NT2/D1 (cell line): ENCODE data around the gene ANTXRL.
"Not testable (repeated sequence)": the region's sequence is repeated elsewhere in the genome, so short reads cannot be mapped to it uniquely, and the experiment has no call there.

Source experiments
- DNase-seq: peaks from one replicate; pipeline ENCODE4 v3.0.0-alpha.2; 2011; ENCODE audit warnings: low read depth, low spot score
- H3K27me3 ChIP-seq: 2 replicates; pipeline ENCODE4 v1.6.0; 2011; ENCODE audit warnings: mild to moderate bottlenecking; ENCODE audit not compliant: insufficient read length, insufficient read depth
- H3K36me3 ChIP-seq: 2 replicates; pipeline ENCODE4 v1.6.1; 2011; ENCODE audit warnings: mild to moderate bottlenecking, low read length, mixed read lengths; ENCODE audit not compliant: insufficient read depth, insufficient read length
- H3K4me1 ChIP-seq: 2 replicates; pipeline ENCODE4 v1.5.1; 2011; ENCODE audit not compliant: insufficient read depth, insufficient read length
- H3K4me3 ChIP-seq: 2 replicates; pipeline ENCODE4 v1.5.1; 2011; ENCODE audit warnings: low read depth; ENCODE audit not compliant: insufficient read length
- H3K9ac ChIP-seq: 2 replicates; pipeline ENCODE4 v1.6.0; 2011; ENCODE audit warnings: low read depth; ENCODE audit not compliant: insufficient read length
- H3K9me3 ChIP-seq: 2 replicates; pipeline ENCODE4 v1.5.1; 2011; ENCODE audit warnings: mild to moderate bottlenecking, low read length; ENCODE audit not compliant: insufficient read depth
- SUZ12 ChIP-seq: IDR thresholded peaks from 2 replicates; pipeline ENCODE4 v1.6.1; 2011; ENCODE audit not compliant: insufficient read length, insufficient read depth; ENCODE audit errors: extremely low read depth
- YY1 ChIP-seq: IDR thresholded peaks from 2 replicates; pipeline ENCODE4 v1.6.1; 2011; ENCODE audit not compliant: insufficient read length, insufficient read depth
- ZNF274 ChIP-seq: IDR thresholded peaks from 2 replicates; pipeline ENCODE4 v1.6.1; 2011; ENCODE audit warnings: mild to moderate bottlenecking, low read depth, low read length

Gene ANTXRL

GRCh38 chr10:46247181-46247475 lies 39.7 kb upstream of the ANTXRL start:
- TF ChIP-seq YY1, result no peak
- TF ChIP-seq ZNF274, result no peak
- TF ChIP-seq SUZ12, result no peak
- no peak overlapping the region for H3K9ac ChIP-seq
- H3K4me3 ChIP-seq, result no peak overlapping the region
- no peak for DNase-seq
- no peaks in the 10 kb centered on the region for H3K27me3 ChIP-seq
- no peaks in the 10 kb centered on the region for H3K4me1 ChIP-seq
- H3K36me3 ChIP-seq, result no peaks in the 10 kb centered on the region
- H3K9me3 ChIP-seq, result peaks cover 3% of the 10 kb centered on the region; the same call in 1 of the 2 replicates

DNA sequence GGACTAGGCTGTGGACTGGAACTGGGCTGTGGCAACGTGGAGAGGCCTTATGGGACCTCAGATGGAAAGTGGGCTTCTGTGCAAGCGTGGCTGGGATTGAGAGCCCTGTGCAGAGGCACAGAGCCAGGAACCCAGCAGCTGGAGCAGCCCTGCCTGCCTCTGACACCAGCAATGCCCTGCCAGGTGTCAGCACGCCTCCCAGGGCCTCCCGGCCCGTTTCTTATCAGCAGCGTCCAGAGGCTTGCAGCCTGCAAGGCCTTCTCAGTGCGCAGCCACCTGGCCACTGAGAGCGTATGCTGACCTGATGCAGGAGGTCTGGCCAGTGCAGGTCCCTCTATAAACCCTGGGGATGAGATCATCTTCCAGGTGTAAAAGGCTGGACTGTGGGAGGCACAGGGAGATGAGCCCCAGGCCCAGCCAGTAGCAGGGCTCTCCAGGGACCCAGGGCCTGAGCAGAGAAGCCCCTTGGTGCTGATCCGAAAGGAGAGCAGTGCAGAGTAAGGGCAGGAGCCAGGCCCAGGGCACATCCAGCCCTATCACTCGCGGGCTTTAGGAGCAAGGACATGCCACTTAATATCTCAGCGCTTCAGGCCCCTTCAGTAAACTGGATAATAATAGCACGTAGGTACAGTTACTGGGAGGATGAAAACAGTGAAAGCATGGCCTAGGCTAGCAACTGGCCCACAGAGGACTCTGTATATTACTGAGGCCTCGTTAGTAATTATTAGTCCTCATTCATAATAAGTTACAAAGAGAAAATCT lies 38.8 kb upstream of the ANTXRL start:
- no peaks in the 10 kb centered on the region for H3K27me3 ChIP-seq

DNA sequence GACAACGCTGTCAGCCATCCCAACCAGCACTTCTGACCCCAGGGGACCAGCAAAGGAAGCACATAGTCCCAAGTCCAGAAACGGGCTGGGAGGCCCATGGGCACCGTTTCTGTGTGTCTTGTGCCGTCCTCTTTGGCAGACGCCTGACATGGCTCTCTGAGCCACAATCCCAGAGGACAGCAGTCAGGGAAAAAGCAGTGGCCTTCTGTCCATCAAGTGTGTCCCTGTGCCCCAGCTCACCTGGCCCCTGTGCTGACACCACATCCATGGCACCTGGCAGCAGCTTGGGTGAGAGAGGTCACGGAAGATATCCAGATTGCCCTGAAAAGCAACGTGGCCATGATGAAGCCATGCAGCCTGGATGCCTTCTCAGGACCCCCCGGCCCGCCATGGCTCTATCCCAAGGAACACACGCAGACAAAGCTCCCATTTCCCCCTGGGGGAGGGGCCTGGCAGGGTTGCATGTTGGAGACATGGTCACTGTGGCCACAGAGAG lies 38.1 kb upstream of the ANTXRL start:
- Histone ChIP-seq H3K27me3 (no peaks in the 10 kb centered on the region), H3K9me3 (no peaks in the 10 kb centered on the region), H3K4me1 (no peaks in the 10 kb centered on the region), H3K36me3 (no peaks in the 10 kb centered on the region), H3K9ac (no peak overlapping the region), H3K4me3 (no peak overlapping the region)
- no peak for DNase-seq
- TF ChIP-seq SUZ12 (no peak), ZNF274 (no peak), YY1 (no peak)

More for the DNA sequence above, 38.8 kb upstream of the ANTXRL start:
- Histone ChIP-seq H3K4me3 (no peak overlapping the region), H3K4me1 (no peaks in the 10 kb centered on the region), H3K9ac (no peak overlapping the region), H3K9me3 (no peaks in the 10 kb centered on the region), H3K36me3 (no peaks in the 10 kb centered on the region)
- DNase-seq, result no peak
- TF ChIP-seq SUZ12, result no peak
- TF ChIP-seq ZNF274, result no peak
- no peak for TF ChIP-seq YY1

- H3K9me3 ChIP-seq, H3K27me3 ChIP-seq, H3K9ac ChIP-seq, H3K4me3 ChIP-seq, H3K4me1 ChIP-seq, H3K36me3 ChIP-seq, DNase-seq: not testable (repeated sequence)
Measured at GRCh38 chr10:46249617-46250344, 37.0 kb upstream of the ANTXRL start.

DNA sequence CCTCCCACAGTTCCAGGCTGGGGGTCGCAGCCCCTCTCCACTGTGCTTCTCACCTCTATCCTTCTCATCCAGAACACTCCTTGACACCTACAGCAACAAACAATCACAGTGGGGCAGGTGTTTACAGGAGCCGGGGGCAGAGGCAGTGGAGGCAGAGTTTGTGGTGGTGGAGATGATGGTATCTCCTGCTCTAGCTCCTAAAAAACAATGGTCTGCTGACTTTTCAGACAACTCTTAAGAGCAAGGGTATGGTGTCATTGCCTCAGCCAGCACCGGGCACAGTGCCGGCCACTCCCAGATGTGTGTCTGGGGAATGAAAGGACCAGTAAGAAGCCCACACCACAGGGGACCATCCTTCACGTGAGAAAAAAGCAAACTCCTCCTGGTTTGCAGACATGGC lies 36.3 kb upstream of the ANTXRL start:
- TF ChIP-seq ZNF274 (no peak), SUZ12 (no peak), YY1 (no peak)
- Histone ChIP-seq H3K27me3 (no peaks in the 10 kb centered on the region), H3K9me3 (no peaks in the 10 kb centered on the region), H3K4me3 (no peak overlapping the region), H3K9ac (no peak overlapping the region), H3K36me3 (no peaks in the 10 kb centered on the region), H3K4me1 (no peaks in the 10 kb centered on the region)
- DNase-seq, result no peak

- H3K4me3 ChIP-seq, result no peak overlapping the region
- no peak for DNase-seq
- no peak for TF ChIP-seq SUZ12
- TF ChIP-seq ZNF274, result no peak
- TF ChIP-seq YY1, result no peak
- no peaks in the 10 kb centered on the region for H3K27me3 ChIP-seq
- no peaks in the 10 kb centered on the region for H3K4me1 ChIP-seq
- no peaks in the 10 kb centered on the region for H3K36me3 ChIP-seq
- no peak overlapping the region for H3K9ac ChIP-seq
- no peaks in the 10 kb centered on the region for H3K9me3 ChIP-seq
Measured at GRCh38 chr10:46250898-46251856, 35.6 kb upstream of the ANTXRL start.
